Stimulated activated CD8-positive, alpha-beta memory T cell treated with anti-CD3 and anti-CD28 coated beads, Interleukin-4, amount 100 ng/mL, for 4 hours (primary cell): ENCODE data around the gene BMAL1.

ENCODE experiments used
- DNase-seq, 2 donors: peaks; one replicate each; pipeline ENCODE4 v3.0.0-alpha.2; 2020; ENCODE audit warnings: low read depth in 2 of 2, low spot score in 1 of 2

BMAL1 gene

DNA sequence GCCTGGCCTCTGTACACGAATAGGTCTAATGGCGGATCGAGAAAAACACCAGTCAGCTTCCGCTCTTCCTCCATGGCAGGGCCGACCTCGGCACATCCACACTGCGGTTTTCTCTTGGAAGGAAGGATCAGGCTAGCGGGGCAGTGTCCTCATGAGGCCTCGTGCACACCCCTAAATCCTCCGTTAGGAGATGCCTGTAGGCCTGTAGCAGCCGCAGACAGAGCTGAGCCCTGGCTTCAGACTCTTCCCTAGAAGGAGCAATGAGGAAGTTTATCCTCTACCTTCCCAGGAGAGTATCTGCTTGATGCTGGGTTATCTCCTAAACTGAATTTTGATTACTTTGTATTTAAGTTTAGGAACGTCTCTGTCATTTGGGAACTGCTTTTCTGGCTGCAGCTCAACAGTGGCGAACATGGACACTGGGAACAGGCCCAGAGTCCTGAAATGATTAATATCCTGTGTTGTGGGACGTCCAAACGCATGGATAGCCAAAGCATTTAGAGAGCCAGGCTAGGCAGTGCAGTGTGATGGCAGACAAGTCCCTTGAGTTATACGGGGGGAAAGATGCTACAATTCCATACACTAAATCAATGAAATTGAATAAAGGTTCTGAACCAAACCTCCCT lies 16.5 kb upstream of the BMAL1 start:
- DNase-seq: no peak

DNA sequence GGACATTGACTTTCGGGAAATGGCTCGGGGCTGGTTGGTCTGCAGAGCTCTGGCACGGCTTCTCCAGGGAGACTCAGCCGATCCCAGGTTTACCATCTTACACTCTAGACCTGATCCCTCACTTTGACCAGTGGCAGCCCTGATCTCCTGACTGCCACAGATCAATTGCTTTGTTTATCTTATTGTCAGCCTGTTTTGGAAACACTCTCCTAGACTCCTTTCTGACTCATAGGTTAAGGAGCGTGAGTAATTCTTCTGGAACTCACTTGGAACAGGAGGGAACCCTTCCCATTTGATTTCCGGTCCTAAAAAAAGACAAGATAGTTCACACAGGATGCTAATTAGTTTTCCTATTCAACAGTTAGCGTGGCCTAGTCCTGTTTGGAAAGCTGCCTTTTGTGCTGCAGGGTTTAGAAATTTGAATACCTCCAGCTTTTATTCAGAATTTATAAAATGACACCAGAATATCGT lies 16.0 kb upstream of the BMAL1 start:
- DNase-seq: no peak

DNA sequence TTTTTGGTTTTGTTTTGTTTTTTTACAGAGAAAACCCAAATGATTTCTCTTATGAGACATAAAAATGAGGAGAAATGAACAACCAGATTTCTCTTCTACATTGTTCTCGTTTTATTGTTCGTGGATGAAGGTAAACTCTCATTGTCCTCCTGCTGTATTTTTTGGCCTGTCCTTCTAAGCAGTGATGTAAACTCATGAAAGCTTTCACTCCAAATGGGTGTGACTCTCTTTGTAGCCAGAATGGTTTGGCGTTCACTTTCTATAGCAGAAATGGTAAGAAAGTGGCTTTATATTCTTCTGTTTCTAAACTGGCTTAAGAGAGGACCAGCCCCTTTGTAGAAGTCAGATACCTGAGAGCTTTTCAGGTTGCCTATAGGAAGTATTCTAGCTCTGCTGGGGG lies 15.5 kb upstream of the BMAL1 start:
- no peak for DNase-seq

DNA sequence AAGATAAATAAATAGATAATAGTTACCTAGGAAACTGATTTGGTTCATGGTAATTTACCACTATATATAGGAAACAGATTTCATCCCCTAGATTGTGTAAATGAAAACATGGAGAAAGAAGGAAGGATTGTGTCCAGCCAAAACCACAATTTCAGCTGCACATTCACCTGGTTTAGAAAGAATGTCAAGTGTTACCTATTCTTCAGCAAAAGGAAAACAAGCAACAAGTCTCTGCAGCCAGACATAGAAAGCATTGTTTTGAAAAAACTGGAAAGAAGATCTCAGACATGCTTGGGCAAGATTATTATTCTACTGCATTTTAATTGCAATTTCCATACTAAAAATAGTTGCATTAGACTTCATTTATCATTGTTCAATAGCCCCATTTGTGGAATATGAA lies 8.8 kb upstream of the BMAL1 start:
- DNase-seq: no peak

DNA sequence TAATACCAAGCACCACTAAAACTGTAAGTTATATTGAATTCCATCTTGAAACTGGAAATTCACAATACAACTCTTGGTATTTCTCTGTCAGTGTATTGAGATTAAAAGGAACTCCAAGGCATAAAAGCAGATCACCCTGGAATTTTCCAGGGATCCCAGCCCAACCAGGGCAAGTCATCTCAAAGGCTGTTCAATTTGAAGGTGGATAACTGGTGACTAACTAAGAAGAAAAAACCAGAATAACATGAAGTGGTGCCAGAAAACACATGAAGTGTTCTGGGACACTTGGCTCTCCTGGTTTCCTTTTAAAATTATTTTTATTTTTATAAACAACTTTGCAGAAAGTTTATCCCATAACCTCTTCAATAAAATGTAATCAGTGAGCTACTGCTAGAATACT lies 7.8 kb upstream of the BMAL1 start:
- DNase-seq: no peak

DNA sequence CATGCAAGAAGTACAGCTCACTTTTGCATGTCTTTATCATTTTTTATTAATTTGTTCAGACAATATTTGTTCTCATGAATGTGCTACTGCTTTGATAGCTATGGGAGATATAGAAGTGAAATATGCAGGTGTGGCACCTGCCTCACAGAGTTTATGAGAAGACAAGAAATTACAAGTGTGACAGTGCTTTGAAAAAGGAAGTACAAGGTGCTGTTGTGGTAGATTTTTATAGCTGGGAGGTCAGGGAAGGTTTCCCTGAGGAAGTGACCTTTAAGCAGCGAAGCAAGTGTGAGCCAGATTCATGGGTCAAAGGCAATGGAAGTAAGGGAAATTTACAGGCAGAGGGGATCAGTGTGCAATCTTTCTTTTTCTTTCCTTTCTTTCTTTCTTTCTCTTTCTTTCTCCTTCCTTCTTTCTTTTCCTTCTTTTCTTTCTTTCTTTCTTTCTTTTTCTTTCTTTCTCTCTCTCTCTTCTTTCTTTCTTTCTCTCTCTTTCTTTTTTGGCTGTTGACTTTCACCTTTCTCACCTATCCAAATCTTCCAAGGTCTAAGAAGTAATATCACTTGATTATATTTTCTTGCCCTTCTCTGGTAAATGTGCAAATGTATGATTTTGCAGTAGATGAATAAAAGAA lies 6.4 kb upstream of the BMAL1 start:
- no peak for DNase-seq

DNA sequence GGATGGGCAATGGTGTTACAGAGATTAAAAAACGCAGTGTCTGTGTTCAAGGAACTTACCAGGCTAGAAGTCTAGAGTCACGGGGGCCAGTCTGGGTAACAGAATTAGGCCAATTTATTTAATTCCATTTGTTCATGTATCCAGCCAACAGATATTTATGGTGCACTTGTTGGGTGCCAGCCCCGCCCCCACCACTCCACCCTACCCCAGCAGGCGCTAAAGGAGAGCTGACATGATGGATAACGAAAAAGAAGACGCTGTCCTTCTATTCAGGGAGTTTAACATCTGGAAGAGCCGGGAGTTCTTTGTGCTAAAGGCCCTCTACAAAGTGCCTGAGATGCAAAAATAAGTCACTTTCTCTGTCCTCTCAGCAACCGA lies 1.1 kb upstream of the BMAL1 start:
- no peak for DNase-seq

DNA sequence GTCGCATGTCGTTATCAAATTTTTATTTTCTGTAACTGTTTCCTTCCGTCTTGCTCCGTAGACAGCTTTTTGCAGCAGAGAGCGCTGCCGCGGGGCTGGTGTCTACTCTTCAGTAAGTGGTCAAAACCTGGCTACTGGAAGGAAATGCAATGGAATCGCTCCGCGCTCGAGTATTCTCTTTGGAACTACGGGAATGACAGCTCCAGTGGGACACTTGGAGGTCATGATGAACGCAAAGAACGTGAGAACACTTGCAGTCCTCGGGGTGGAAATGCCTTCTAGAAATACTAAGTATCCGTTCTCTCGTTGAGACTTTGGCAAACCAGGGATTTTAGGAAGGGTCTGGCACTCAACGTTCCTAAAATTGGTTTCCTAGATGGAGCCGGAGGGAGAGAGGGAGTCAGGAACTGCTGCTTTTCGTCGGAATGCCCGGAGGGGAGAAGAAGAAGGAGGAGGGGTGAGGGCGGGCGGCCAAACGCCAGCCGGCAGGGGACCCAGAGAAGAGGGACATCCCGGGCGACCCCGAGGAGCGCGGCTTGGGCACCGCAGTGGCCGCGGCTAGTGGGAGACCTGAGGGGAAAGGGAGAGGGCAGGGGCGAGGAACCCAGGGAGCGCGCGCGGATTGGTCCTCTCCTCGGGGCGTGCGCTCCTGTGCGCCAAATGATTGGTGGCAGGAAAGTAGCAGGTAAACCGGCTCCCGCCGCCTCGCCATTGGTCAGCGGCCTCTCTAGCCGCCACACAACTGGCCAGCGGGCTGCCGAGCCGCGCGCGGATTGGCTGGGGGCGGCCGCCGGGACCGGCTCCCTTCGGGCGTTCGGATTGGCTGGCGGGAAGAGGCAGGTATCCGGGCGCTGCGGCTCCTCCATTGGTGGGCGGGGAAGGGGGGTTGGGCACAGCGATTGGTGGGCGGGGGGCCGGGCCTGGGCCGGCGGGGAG lies 490 bp upstream of the BMAL1 start:
- DNase-seq: peak; percentile 86 to 92

DNA sequence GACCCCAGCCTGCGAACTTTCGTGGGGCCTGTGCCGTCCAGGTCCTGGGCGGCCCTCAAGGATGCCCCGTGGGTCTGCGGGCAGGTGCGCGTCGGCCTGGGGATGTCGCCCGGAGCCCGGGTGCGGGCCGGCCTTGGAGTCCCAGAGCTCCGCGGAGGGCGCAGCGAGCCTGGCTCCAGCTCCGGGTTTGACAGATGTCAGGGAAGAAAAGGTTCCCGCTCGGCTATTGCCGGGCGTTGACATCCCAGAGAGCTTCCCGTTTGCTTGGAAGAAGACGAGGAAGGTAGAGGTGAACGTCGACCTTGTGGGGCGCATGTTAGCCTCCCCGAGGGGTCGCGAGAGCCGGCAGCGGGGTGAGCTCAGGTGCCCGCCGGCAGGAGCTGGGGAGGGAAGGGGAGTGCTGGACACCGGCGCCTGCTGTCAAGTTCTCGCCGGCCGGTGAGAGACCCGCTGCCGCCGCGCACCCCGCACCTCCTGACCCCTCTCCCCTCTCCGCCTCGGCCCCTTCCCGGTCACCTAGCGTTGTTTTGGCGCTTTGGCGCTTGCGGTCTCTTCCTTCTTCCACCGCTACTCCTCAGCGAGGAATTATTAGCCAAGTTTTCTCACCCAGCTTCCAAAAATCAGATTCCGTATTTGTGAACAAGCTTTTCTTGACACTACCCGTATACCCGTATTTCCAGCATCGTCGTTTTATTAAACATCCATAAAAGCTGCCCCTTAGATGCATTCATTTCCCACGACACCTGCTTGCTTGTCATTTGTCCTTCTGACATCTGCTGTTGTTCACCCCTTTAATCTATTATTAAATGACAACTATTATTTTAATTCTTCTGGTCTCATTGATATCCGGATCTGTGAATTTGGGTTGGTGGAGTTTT lies 1.3 kb downstream of the BMAL1 start:
- DNase-seq: no peak

DNA sequence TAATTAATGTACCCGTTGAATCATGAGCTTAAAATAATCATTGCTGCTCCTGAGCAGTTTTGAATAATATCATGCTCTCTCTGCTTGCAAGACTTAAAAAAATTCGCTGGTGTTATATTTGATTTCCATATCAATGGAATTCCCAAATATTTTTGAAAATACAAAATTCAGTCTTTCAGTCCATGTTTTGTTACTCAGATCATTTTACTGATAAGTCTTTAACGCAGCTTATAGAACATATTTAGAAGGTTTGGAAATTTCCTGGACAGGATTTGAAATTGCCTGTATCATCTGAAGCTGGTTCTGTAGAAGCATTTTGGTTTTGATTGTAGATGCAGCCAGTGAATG lies 1.9 kb downstream of the BMAL1 start:
- DNase-seq: no peak

DNA sequence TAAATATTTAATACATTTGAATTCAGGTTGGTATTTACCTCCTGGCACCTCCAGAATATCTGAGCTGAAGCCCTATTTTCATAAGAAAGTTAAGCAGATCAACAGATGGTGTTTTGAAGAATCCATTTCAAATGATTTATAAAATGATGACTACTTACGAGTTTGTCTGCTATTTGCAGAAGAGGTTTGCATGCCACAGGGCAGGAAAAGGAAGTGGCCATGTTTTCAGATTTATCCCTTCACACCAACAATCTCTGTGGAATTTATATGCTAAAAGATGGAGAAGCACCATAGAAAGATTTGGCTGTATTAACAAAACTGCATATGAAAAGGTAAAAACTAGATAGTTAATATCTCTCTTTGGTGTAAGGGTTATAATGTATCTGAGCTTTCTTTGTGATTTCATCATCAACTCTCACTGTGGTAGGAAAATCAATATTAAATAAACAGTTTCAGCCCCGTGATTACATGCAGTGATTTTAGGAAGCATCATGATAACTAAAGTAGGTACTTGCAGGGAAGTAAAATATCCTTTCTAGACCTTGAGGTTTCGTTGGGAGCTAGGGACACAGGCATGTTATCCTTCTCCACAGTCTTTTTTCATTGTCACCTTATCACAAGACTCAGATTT lies 2.6 kb downstream of the BMAL1 start:
- no peak for DNase-seq

DNA sequence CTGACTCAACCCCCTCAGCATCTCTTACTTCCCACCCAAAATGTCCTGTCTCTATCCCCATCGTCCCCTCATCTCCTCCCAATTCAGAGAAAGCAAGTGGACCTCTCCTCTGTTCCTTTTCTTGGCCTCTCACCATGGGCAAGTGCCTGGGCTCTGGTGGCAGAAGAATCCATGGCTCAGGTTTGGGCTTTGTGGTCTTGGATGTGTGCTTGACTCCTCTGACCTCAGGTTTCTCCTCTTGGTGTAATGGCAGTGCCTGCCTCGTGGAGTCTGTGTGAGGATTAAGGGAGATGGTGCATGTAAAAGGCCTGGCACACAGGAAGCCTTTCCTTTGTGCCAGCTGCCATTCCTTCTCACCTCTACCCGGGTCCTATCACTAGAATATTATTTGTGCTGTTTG lies 3.2 kb downstream of the BMAL1 start:
- no peak for DNase-seq

DNA sequence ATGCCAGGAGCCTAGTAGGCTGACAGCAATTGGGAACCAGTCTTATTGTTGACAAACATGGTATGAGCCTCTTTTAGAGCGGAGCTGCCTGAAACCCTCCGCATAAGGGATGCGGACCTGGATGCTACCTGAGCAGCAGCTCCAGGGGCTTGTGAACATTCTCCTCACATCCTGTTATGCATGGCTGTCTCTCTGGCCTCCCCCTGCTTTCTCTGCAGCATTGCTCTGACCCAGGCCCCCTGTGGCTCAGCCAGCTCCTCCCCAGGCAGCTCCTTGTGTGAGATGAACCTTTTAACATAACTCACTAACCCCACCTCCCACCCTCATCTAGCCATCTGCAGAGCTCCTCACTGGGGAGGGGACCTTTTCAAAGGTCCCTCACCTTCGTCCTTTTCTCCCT lies 6.0 kb downstream of the BMAL1 start:
- no peak for DNase-seq

DNA sequence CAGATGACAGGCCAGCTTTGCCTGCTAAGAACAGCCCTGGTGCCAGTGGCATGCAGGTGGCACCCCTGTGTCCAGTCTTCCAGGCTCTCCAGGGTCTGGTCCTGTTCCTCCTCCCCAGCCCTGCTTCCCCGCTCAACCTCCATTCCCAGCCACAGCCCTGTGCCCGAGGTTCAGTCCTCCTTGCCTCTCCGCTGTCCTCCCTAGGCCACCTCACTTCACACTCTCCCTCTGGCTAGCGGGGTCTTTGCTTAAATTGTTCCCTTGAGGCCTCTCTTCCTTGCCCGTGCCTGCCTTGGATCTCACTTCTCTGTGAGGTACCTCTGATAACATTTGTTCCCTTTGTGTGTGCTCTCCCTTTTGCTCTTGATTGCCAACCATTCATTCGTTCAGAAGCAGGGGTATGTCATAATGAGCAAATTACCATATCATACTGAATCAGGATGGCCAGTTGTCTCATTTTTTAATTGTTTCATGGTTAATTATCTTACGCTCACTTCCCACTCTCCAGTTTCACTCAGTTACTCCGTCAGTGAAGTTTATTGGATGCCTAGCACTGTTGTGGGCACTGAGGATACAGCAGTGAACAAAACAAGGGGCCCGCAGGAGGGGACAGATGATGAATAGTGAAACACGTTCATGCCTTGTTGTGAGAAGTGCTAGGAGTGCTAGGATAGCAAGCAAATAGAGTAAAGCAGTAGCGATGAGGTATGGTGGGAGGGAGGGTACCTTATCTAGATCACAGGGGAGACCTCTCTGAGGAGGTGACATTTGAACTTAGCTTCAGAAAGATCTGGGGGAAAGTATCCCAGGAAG lies 7.4 kb downstream of the BMAL1 start:
- no peak for DNase-seq

DNA sequence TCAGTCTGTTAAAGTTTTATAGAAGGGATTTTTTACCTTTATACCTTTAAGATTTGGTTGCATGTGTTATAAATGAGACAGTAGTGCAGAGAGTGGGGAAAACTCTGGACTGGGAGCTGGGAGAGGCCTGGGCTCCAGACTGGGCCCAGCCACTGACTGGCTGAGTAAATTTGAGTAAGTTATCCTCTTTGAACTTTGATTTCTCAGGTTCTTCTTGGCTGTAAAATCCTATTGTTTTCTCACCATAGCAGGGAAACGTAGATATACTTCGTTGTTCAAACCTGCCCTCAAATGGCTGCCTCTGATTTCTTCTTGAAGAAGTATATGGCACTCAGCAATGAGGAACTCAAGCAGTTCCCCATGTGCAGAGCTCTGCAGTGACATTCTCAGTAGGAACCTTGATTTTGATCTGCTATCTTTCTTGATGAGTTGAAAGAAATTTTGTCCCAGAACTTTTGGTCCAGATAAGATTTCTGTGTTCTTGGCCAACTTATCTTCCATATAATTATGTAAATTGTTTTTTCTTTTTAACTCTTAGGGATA lies 8.8 kb downstream of the BMAL1 start:
- no peak for DNase-seq

DNA sequence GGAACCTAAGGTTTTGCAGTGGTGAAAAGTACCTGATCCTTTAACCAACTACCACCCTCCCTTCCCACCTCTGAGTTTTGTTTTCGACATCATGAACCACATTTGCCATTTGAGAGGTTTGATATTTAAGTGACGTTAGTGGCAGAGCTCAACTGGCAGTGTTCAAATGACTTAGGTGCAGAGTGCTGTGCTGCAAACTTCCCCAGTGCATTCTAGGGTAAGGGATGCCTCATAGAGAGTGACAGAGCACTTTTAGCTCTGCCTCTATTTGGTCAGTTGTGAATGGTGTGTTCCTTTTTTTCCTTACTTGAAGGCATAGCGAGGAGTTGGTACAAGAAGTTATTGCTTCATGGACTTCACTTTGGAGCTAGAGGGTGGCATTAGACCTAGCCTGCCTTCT lies 9.4 kb downstream of the BMAL1 start:
- no peak for DNase-seq

DNA sequence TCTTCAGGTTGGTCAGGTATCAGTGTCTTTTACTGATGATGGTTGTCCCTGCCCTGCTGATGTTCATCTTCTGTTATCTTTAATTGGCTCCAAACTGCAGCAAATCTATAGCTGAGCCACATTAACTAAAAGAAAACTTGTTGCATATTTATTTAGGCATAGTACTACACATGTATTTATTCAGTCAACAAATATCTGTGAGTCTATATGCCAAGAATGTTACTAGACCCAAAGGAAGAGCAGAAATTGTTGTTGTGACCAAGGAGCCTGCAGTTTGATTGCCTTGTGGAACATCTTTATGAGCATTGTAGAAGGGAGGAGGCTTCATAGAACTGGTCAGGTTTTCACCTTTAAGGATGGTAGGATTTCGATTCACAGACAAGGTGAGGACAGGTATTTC lies 10.1 kb downstream of the BMAL1 start:
- no peak for DNase-seq

DNA sequence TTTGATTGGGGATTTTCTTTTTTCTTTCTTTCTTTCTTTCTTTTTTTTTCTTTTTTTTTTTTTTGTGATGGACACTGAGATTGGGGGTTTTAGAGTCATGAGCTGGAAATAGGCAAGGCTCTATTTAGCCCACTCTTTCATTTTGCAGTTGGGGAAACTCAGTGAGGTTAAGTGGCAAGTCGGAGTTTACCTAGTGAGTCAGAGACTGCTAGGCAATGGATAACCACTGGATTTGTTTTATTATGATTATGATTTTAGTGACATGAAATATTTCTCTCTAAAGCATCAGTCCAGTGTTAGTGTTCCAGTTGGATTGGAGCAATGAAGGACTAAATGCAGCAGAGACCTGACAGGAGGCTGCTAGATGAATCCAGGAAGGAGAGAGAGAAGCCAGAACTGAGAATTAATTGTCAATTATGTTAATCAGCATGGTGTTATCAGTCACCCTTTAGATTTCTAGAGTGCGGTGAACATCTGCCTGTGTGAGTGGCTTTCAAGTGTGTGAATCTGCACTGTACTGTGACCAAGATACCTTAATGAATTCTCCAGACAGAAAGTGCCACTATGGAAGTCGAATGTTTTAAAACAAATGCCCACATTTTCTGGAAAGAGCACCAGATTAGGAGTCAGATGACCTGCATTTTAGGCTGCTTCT lies 10.9 kb downstream of the BMAL1 start:
- no peak for DNase-seq

DNA sequence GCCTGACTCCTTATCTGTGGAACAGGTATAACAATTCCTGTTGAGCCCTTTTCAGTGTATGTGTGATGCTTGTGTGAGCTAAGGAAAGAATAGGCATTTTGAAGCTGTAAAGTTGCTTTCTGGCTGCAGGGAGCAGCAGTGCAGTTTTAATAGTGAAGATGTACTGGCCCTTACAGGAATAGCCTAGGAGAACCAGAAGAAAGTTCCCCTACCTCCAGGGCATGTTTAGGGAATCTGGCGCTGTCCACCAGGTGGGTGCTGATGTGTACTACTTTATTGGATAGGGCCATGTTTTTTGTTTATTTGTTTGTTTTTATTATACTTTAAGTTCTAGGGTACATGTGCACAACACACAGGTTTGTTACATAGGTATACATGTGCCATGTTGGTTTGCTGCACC lies 11.5 kb downstream of the BMAL1 start:
- no peak for DNase-seq
